MCF 10A (cell line): Measurements from ENCODE around the gene FBXL19. TPM values are rescaled to one million over a fixed set of nuclear protein-coding genes. Genes with fewer than 3 reads are reported as not detected.

Experiments
- BruUV-seq: library from RNA; stranded (reverse); fragments of 400-500 nt; replicated peaks from 2 replicates; lab custom pipeline; 2021; lab: Mats Ljungman, UMichigan
- CTCF ChIA-PET: fragments of 300-600 bp; sonication (Branson Sonifier 250); formaldehyde crosslinking; extraction: SDS; loops from one replicate; lab custom pipeline; 2021; ENCODE audit warnings: antibody characterized with exemption, inconsistent platforms; lab: Yijun Ruan, JAX
- POLR2A ChIA-PET: fragments of 300-600, 350-650 bp; sonication (Branson Sonifier 250); formaldehyde crosslinking; extraction: SDS; loops from one replicate; lab custom pipeline; 2020; ENCODE audit warnings: antibody characterized with exemption, inconsistent platforms; lab: Yijun Ruan, JAX
- DNase-seq: peaks from one replicate; pipeline ENCODE4 v3.0.0-alpha.2; 2018; ENCODE audit not compliant: unreplicated experiment
- H3K27ac Mint-ChIP-seq: one replicate; pipeline ENCODE4 v1.8.0; 2022; ENCODE audit warnings: mild to moderate bottlenecking, low read depth, mixed read lengths; ENCODE audit not compliant: unreplicated experiment
- H3K27me3 Mint-ChIP-seq: one replicate; pipeline ENCODE4 v1.8.0; 2022; ENCODE audit warnings: mixed read lengths; ENCODE audit not compliant: insufficient read depth, unreplicated experiment
- H3K36me3 Mint-ChIP-seq: one replicate; pipeline ENCODE4 v1.8.0; 2022; ENCODE audit warnings: mild to moderate bottlenecking, moderate library complexity, mixed read lengths; ENCODE audit not compliant: insufficient read depth, unreplicated experiment
- H3K4me1 Mint-ChIP-seq: one replicate; pipeline ENCODE4 v1.8.0; 2022; ENCODE audit warnings: mixed read lengths; ENCODE audit not compliant: insufficient read depth, unreplicated experiment
- H3K4me3 Mint-ChIP-seq: one replicate; pipeline ENCODE4 v1.8.0; 2022; ENCODE audit warnings: mild to moderate bottlenecking, moderate library complexity, mixed read lengths; ENCODE audit not compliant: unreplicated experiment
- H3K9me3 Mint-ChIP-seq: one replicate; pipeline ENCODE4 v1.8.0; 2022; ENCODE audit warnings: mixed read lengths; ENCODE audit not compliant: unreplicated experiment
- CTCF ChIP-seq: fragments of 200-600 bp; IDR thresholded peaks from one replicate; pipeline ENCODE4 v1.8.0; 2022; ENCODE audit warnings: antibody characterized with exemption, mild to moderate bottlenecking; ENCODE audit not compliant: unreplicated experiment
- intact Hi-C: fragments of 100-400 bp; cut with micrococcal nuclease; formaldehyde crosslinking; loops from 2 replicates; pipeline ENCODE4 v1.14.1; 2022
- total RNA-seq: library from RNA; stranded (reverse); gene quantifications from 2 replicates; pipeline ENCODE4 v1.2.3, GENCODE V29; 2022

Gene FBXL19
- total RNA-seq, 1 experiment from 2014 or later = 18.0 TPM

GRCh38 chr16:30875871-30876801, 47.2 kb upstream of the FBXL19 start:
- H3K4me3 Mint-ChIP-seq = peak overlapping the region; percentile 91
- TF ChIP-seq CTCF = no peak
- DNase-seq = no peak
- ChIA-PET CTCF (interaction anchor here (0.6 to 4.1 kb wide), 4 partner anchors 20 to 71 kb away, joined by 3 to 23 read pairs (median 4); partner anchors contain the start of gene CTF1), POLR2A (interaction anchor here (0.6 to 3.9 kb wide), 15 partner anchors 10 to 461 kb away, joined by 3 to 43 read pairs (median 6); partner anchors contain the start of genes BCL7C, CTF1, PHKG2 and ZNF629)
- H3K27ac Mint-ChIP-seq = peak overlapping the region; percentile 72
- H3K9me3 Mint-ChIP-seq = no peaks in the 10 kb centered on the region
- intact Hi-C loops = no loop called here
- BruUV-seq = no TSS peak
- no peaks in the 10 kb centered on the region for H3K27me3 Mint-ChIP-seq
- H3K4me1 Mint-ChIP-seq = peaks cover 12% of the 10 kb centered on the region
- peaks cover 35% of the 10 kb centered on the region for H3K36me3 Mint-ChIP-seq

- no TSS peak for BruUV-seq
- no peak for TF ChIP-seq CTCF
- intact Hi-C loops = no loop called here
- H3K36me3 Mint-ChIP-seq = peaks cover 39% of the 10 kb centered on the region
- H3K27ac Mint-ChIP-seq = peak overlapping the region; percentile 72
- peak overlapping the region; percentile 91 for H3K4me3 Mint-ChIP-seq
- H3K4me1 Mint-ChIP-seq = peaks cover 12% of the 10 kb centered on the region
- no peaks in the 10 kb centered on the region for H3K9me3 Mint-ChIP-seq
- CTCF ChIA-PET = interaction anchor here (1.4 to 4.1 kb wide), 4 partner anchors 19 to 65 kb away, joined by 3 to 23 read pairs (median 6); partner anchors contain the start of gene CTF1
- POLR2A ChIA-PET = interaction anchor here (1.9 to 3.9 kb wide), 4 partner anchors 15 to 71 kb away, joined by 4 to 43 read pairs (median 30); partner anchors contain the start of genes BCL7C and CTF1
- no peak for DNase-seq
- no peaks in the 10 kb centered on the region for H3K27me3 Mint-ChIP-seq
Observed at GRCh38 chr16:30876867-30877266, 46.5 kb upstream of the FBXL19 start.

GRCh38 chr16:30882429-30883310, 40.7 kb upstream of the FBXL19 start:
- peaks cover 10% of the 10 kb centered on the region for H3K4me1 Mint-ChIP-seq
- BruUV-seq = no TSS peak
- H3K27ac Mint-ChIP-seq = no peak overlapping the region
- POLR2A ChIA-PET = interaction anchor here (1.4 kb wide), 1 partner anchor 10 kb away, joined by 3 read pairs; no protein-coding TSS in a partner anchor
- intact Hi-C loops = no loop called here
- H3K9me3 Mint-ChIP-seq = no peaks in the 10 kb centered on the region
- DNase-seq = no peak
- CTCF ChIA-PET = interaction anchor here (0.6 kb wide), 1 partner anchor 57 kb away, joined by 3 read pairs; no protein-coding TSS in a partner anchor
- no peak overlapping the region for H3K4me3 Mint-ChIP-seq
- no peaks in the 10 kb centered on the region for H3K27me3 Mint-ChIP-seq
- TF ChIP-seq CTCF = no peak
- peaks cover 52% of the 10 kb centered on the region for H3K36me3 Mint-ChIP-seq
